ENCODE data around the gene LBR.

The LBR gene

GRCh38 chr1:225471453-225472301 is 43.8 kb upstream of the LBR start:
- no peak for DNase-seq
- peaks cover 0 to 2% of the 10 kb centered on the region in 2 experiments for H3K4me1 ChIP-seq (ENCODE audit: control insufficient read depth in 1 of 2, insufficient read depth in 2 of 2, low read length in 2 of 2)
- no peak overlapping the region for H3K4me2 ChIP-seq (ENCODE audit: low read length)
- no peaks in the 10 kb centered on the region for H3K27me3 ChIP-seq (ENCODE audit: insufficient read depth, low read length)
- no peak overlapping the region for H3K27ac ChIP-seq (ENCODE audit: low read depth, low read length)
- WGBS (ENCODE audit: extremely low coverage, insufficient coverage, insufficient read length): no CpG with 5 or more reads among the region's 29 CpGs
- H3K79me2 ChIP-seq (ENCODE audit: control insufficient read depth, insufficient read depth, low read length, poor library complexity): no peaks in the 10 kb centered on the region
- no peak overlapping the region for H2AK5ac ChIP-seq (ENCODE audit: low read length)
- H2BK5ac ChIP-seq (ENCODE audit: low read depth, low read length, poor library complexity): no peak overlapping the region
- H2AFZ ChIP-seq (ENCODE audit: insufficient read depth, low read length, poor library complexity): no peak overlapping the region
- no peak overlapping the region for H2BK12ac ChIP-seq (ENCODE audit: low read length)
- no peak overlapping the region for H4K91ac ChIP-seq (ENCODE audit: low read depth, low read length)
- H4K12ac ChIP-seq (ENCODE audit: low read depth, low read length): no peak overlapping the region
- no peak overlapping the region for H3K14ac ChIP-seq (ENCODE audit: low read length)
- H3K36me3 ChIP-seq (ENCODE audit: control insufficient read depth in 1 of 2, insufficient read depth in 2 of 2, low read length in 2 of 2): no peaks in the 10 kb centered on the region
- H3K79me1 ChIP-seq (ENCODE audit: low read length): no peaks in the 10 kb centered on the region
- no peaks in the 10 kb centered on the region for H3K9me3 ChIP-seq (ENCODE audit: insufficient read depth, low read depth, low read length)
- H4K8ac ChIP-seq (ENCODE audit: low read depth, low read length): no peak overlapping the region
- H3K9ac ChIP-seq (ENCODE audit: low read length): no peak overlapping the region
- no peak overlapping the region for H3K4ac ChIP-seq (ENCODE audit: low read depth, low read length)
- no peak overlapping the region for H3K23ac ChIP-seq (ENCODE audit: low read length)
- no peak overlapping the region for H2BK120ac ChIP-seq (ENCODE audit: insufficient read depth, low read length, poor library complexity)
- no peak overlapping the region for H3K18ac ChIP-seq (ENCODE audit: low read length)
- H3K4me3 ChIP-seq (ENCODE audit: low read depth, low read length): no peak overlapping the region

- H3K9ac ChIP-seq (ENCODE audit: low read length): no peak overlapping the region
- H3K9me3 ChIP-seq (ENCODE audit: insufficient read depth, low read depth, low read length): no peaks in the 10 kb centered on the region
- no peak overlapping the region for H4K91ac ChIP-seq (ENCODE audit: low read depth, low read length)
- no peaks in the 10 kb centered on the region for H3K27me3 ChIP-seq (ENCODE audit: insufficient read depth, low read length)
- no peak overlapping the region for H3K18ac ChIP-seq (ENCODE audit: low read length)
- peaks cover 0 to 2% of the 10 kb centered on the region in 2 experiments for H3K4me1 ChIP-seq (ENCODE audit: control insufficient read depth in 1 of 2, insufficient read depth in 2 of 2, low read length in 2 of 2)
- no peaks in the 10 kb centered on the region for H3K79me1 ChIP-seq (ENCODE audit: low read length)
- H2AFZ ChIP-seq (ENCODE audit: insufficient read depth, low read length, poor library complexity): no peak overlapping the region
- no peak for DNase-seq
- H4K8ac ChIP-seq (ENCODE audit: low read depth, low read length): no peak overlapping the region
- H3K36me3 ChIP-seq (ENCODE audit: control insufficient read depth in 1 of 2, insufficient read depth in 2 of 2, low read length in 2 of 2): no peaks in the 10 kb centered on the region
- no peak overlapping the region for H3K14ac ChIP-seq (ENCODE audit: low read length)
- no peak overlapping the region for H2BK120ac ChIP-seq (ENCODE audit: insufficient read depth, low read length, poor library complexity)
- H3K27ac ChIP-seq (ENCODE audit: low read depth, low read length): no peak overlapping the region
- H3K4ac ChIP-seq (ENCODE audit: low read depth, low read length): no peak overlapping the region
- H3K4me2 ChIP-seq (ENCODE audit: low read length): no peak overlapping the region
- no peak overlapping the region for H2BK5ac ChIP-seq (ENCODE audit: low read depth, low read length, poor library complexity)
- H2AK5ac ChIP-seq (ENCODE audit: low read length): no peak overlapping the region
- WGBS (ENCODE audit: extremely low coverage, insufficient coverage, insufficient read length): no CpG with 5 or more reads among the region's 8 CpGs
- no peak overlapping the region for H3K23ac ChIP-seq (ENCODE audit: low read length)
- no peak overlapping the region for H4K12ac ChIP-seq (ENCODE audit: low read depth, low read length)
- H2BK12ac ChIP-seq (ENCODE audit: low read length): no peak overlapping the region
- H3K4me3 ChIP-seq (ENCODE audit: low read depth, low read length): no peak overlapping the region
- H3K79me2 ChIP-seq (ENCODE audit: control insufficient read depth, insufficient read depth, low read length, poor library complexity): no peaks in the 10 kb centered on the region
Measured at GRCh38 chr1:225471109-225471452, 43.2 kb upstream of the LBR start.

- Histone ChIP-seq H3K27me3 (ENCODE audit: insufficient read depth, low read length) (no peaks in the 10 kb centered on the region), H3K4me1 (ENCODE audit: control insufficient read depth in 1 of 2, insufficient read depth in 2 of 2, low read length in 2 of 2) (peaks cover 2% of the 10 kb centered on the region in 2 experiments), H3K14ac (ENCODE audit: low read length) (no peak overlapping the region), H2BK120ac (ENCODE audit: insufficient read depth, low read length, poor library complexity) (no peak overlapping the region), H3K4me3 (ENCODE audit: low read depth, low read length) (no peak overlapping the region), H4K8ac (ENCODE audit: low read depth, low read length) (no peak overlapping the region), H3K18ac (ENCODE audit: low read length) (no peak overlapping the region), H3K4me2 (ENCODE audit: low read length) (no peak overlapping the region), H3K79me1 (ENCODE audit: low read length) (peaks cover 2% of the 10 kb centered on the region), H4K12ac (ENCODE audit: low read depth, low read length) (no peak overlapping the region), H3K27ac (ENCODE audit: low read depth, low read length) (no peak overlapping the region), H2BK12ac (ENCODE audit: low read length) (no peak overlapping the region), H2AFZ (ENCODE audit: insufficient read depth, low read length, poor library complexity) (no peak overlapping the region), H3K9ac (ENCODE audit: low read length) (no peak overlapping the region), H3K23ac (ENCODE audit: low read length) (no peak overlapping the region), H2BK5ac (ENCODE audit: low read depth, low read length, poor library complexity) (no peak overlapping the region), H3K79me2 (ENCODE audit: control insufficient read depth, insufficient read depth, low read length, poor library complexity) (no peaks in the 10 kb centered on the region), H3K36me3 (ENCODE audit: control insufficient read depth in 1 of 2, insufficient read depth in 2 of 2, low read length in 2 of 2) (no peaks in the 10 kb centered on the region), H2AK5ac (ENCODE audit: low read length) (no peak overlapping the region), H3K9me3 (ENCODE audit: insufficient read depth, low read depth, low read length) (no peaks in the 10 kb centered on the region), H4K91ac (ENCODE audit: low read depth, low read length) (no peak overlapping the region), H3K4ac (ENCODE audit: low read depth, low read length) (no peak overlapping the region)
- DNase-seq: no peak
- WGBS (ENCODE audit: extremely low coverage, insufficient coverage, insufficient read length): no CpG with 5 or more reads among the region's 25 CpGs
Measured at GRCh38 chr1:225470211-225471108, 42.6 kb upstream of the LBR start.

GRCh38 chr1:225469051-225469450 is 41.2 kb upstream of the LBR start:
- H3K4ac ChIP-seq (ENCODE audit: low read depth, low read length): no peak overlapping the region
- no peak overlapping the region for H3K27ac ChIP-seq (ENCODE audit: low read depth, low read length)
- no peak overlapping the region for H3K23ac ChIP-seq (ENCODE audit: low read length)
- H2BK12ac ChIP-seq (ENCODE audit: low read length): no peak overlapping the region
- H2BK5ac ChIP-seq (ENCODE audit: low read depth, low read length, poor library complexity): no peak overlapping the region
- no peaks in the 10 kb centered on the region for H3K79me2 ChIP-seq (ENCODE audit: control insufficient read depth, insufficient read depth, low read length, poor library complexity)
- H3K27me3 ChIP-seq (ENCODE audit: insufficient read depth, low read length): no peaks in the 10 kb centered on the region
- H2BK120ac ChIP-seq (ENCODE audit: insufficient read depth, low read length, poor library complexity): no peak overlapping the region
- peaks cover 2% of the 10 kb centered on the region for H3K79me1 ChIP-seq (ENCODE audit: low read length)
- no peak overlapping the region for H4K91ac ChIP-seq (ENCODE audit: low read depth, low read length)
- H4K8ac ChIP-seq (ENCODE audit: low read depth, low read length): no peak overlapping the region
- H2AK5ac ChIP-seq (ENCODE audit: low read length): no peak overlapping the region
- H4K12ac ChIP-seq (ENCODE audit: low read depth, low read length): no peak overlapping the region
- no peaks in the 10 kb centered on the region for H3K36me3 ChIP-seq (ENCODE audit: control insufficient read depth in 1 of 2, insufficient read depth in 2 of 2, low read length in 2 of 2)
- no CpG with 5 or more reads among the region's 5 CpGs for WGBS (ENCODE audit: extremely low coverage, insufficient coverage, insufficient read length)
- no peak for DNase-seq
- no peak overlapping the region for H3K4me3 ChIP-seq (ENCODE audit: low read depth, low read length)
- H3K9ac ChIP-seq (ENCODE audit: low read length): no peak overlapping the region
- no peaks in the 10 kb centered on the region for H3K9me3 ChIP-seq (ENCODE audit: insufficient read depth, low read depth, low read length)
- no peak overlapping the region for H3K14ac ChIP-seq (ENCODE audit: low read length)
- no peak overlapping the region for H3K4me2 ChIP-seq (ENCODE audit: low read length)
- peaks cover 6 to 7% of the 10 kb centered on the region in 2 experiments for H3K4me1 ChIP-seq (ENCODE audit: control insufficient read depth in 1 of 2, insufficient read depth in 2 of 2, low read length in 2 of 2)
- no peak overlapping the region for H2AFZ ChIP-seq (ENCODE audit: insufficient read depth, low read length, poor library complexity)
- H3K18ac ChIP-seq (ENCODE audit: low read length): no peak overlapping the region

Data from trophoblast cell (in vitro differentiated cells and primary cell).